Hematopoietic multipotent progenitor cell (in vitro differentiated cells): ENCODE data around the gene SSX2. TPM values are rescaled to one million over a fixed set of nuclear protein-coding genes. Genes with fewer than 3 reads are reported as not detected.
"Not testable (repeated sequence)": the region's sequence is repeated elsewhere in the genome, so short reads cannot be mapped to it uniquely, and the experiment has no call there.

Experiments used
- DNase-seq, 3 donors: peaks; one replicate each; pipeline ENCODE4 v3.0.0-alpha.2; 2011 to 2015; ENCODE audit warnings: low read depth in 2 of 3, low spot score in 2 of 3
- small RNA-seq: library from RNA; depleted of rRNA; stranded (forward); fragments of <200 nt; gene quantifications from one replicate; pipeline ENCODE3, GENCODE V24; 2012
- total RNA-seq: library from RNA; depleted of rRNA; stranded (reverse); fragments of >200 nt; gene quantifications from one replicate; pipeline ENCODE4 v1.2.3, GENCODE V29; 2012

SSX2 gene
- total RNA-seq, result not detected

GRCh38 chrX:52707078-52707477 lies at the start of gene SSX2:
Gene SSX2, minus strand, starts transcription at chrX:52707178. Its CDS starts 1,429 bp downstream, at chrX:52705749.
- DNase-seq, result not testable (repeated sequence)

GRCh38 chrX:52750952-52751351 lies 44.0 kb upstream of the SSX2 start, which contains the start of gene SSX2B:
Gene SSX2B, plus strand, starts transcription at chrX:52751252. Its CDS starts 1,429 bp downstream, at chrX:52752681.
- DNase-seq, result not testable (repeated sequence)

GRCh38 chrX:52692034-52692433 lies 14.9 kb downstream of the SSX2 start:
- DNase-seq, result not testable (repeated sequence)

- DNase-seq, result not testable (repeated sequence)
Measured at GRCh38 chrX:52662218-52662617, 44.8 kb downstream of the SSX2 start.

GRCh38 chrX:52655475-52655874 lies 51.5 kb downstream of the SSX2 start:
- not testable (repeated sequence) for DNase-seq

GRCh38 chrX:52654800-52655199 lies 52.2 kb downstream of the SSX2 start, which contains the start of gene SSX7:
Gene SSX7, minus strand, starts transcription at chrX:52654900. Its CDS starts 1,428 bp downstream, at chrX:52653472.
- DNase-seq, result not testable (repeated sequence)

- DNase-seq, result not testable (repeated sequence)
Measured at GRCh38 chrX:52650676-52651075, 56.3 kb downstream of the SSX2 start.

- not testable (repeated sequence) for DNase-seq
Measured at GRCh38 chrX:52648956-52649355, 58.0 kb downstream of the SSX2 start.

Small RNAs within 50 kb of the gene (small RNA-seq; reads per million reads assigned to genes)
- gene AC244505.3 (not detected), gene AC244505.5 (not detected), gene AL450023.3 (not detected), gene RNA5SP504 (not detected)

Other genes with a start within 250 kb of the SSX2 start
- not detected for gene XAGE1A, start 211.4 kb downstream of the SSX2 start, total RNA-seq
- not detected for gene XAGE1B, start 190.1 kb downstream of the SSX2 start, total RNA-seq
- not detected for gene SSX7, start 52.3 kb downstream of the SSX2 start, total RNA-seq
- gene SSX2B, start 44.1 kb upstream of the SSX2 start, total RNA-seq, result not detected
- under 0.01 TPM for gene SPANXN5, start 90.2 kb upstream of the SSX2 start, total RNA-seq
- not detected for gene XAGE5, start 104.1 kb upstream of the SSX2 start, total RNA-seq
- not detected for gene XAGE3, start 160.9 kb upstream of the SSX2 start, total RNA-seq
- 12.7 TPM for gene FAM156B, start 190.2 kb upstream of the SSX2 start, total RNA-seq